Mesenchymal stem cell (in vitro differentiated cells and primary cell): ENCODE measurements around the gene SLC7A14.

Experiments used
- DNase-seq: peaks from one replicate; pipeline ENCODE4 v3.0.0-alpha.2; 2013
- H2AFZ ChIP-seq: one replicate; pipeline ENCODE4 v1.6.1; 2013; ENCODE audit warnings: low read depth, mild to moderate bottlenecking, control low read depth, inconsistent platforms, low read length, moderate library complexity
- H2AK5ac ChIP-seq: 2 replicates; pipeline ENCODE4 v1.6.1; 2013; ENCODE audit warnings: low read length, moderate library complexity, mild to moderate bottlenecking, inconsistent platforms; ENCODE audit not compliant: severe bottlenecking
- H2BK120ac ChIP-seq: one replicate; pipeline ENCODE4 v1.6.1; 2013; ENCODE audit warnings: low read depth, mild to moderate bottlenecking, inconsistent platforms, low read length, moderate library complexity
- H2BK12ac ChIP-seq, 2 experiments: one replicate each; pipeline ENCODE4 v1.6.1; 2013; ENCODE audit warnings: inconsistent platforms in 2 of 2, low read length in 2 of 2, mild to moderate bottlenecking in 2 of 2, moderate library complexity in 2 of 2, control low read depth in 1 of 2
- H2BK15ac ChIP-seq: one replicate; pipeline ENCODE4 v1.6.1; 2013; ENCODE audit warnings: mild to moderate bottlenecking, low read depth, inconsistent platforms; ENCODE audit not compliant: poor library complexity, severe bottlenecking
- H2BK5ac ChIP-seq: 2 replicates; pipeline ENCODE4 v1.6.1; 2013; ENCODE audit warnings: low read depth, mild to moderate bottlenecking, low read length, control low read depth, inconsistent platforms; ENCODE audit not compliant: poor library complexity, severe bottlenecking
- H3K14ac ChIP-seq, 2 experiments: one replicate each; pipeline ENCODE4 v1.6.1; 2013; ENCODE audit warnings: inconsistent platforms in 2 of 2, low read length in 2 of 2, control low read depth in 1 of 2, mild to moderate bottlenecking in 1 of 2, moderate library complexity in 1 of 2
- H3K18ac ChIP-seq, 2 experiments: one replicate each; pipeline ENCODE4 v1.6.1; 2013; ENCODE audit warnings: inconsistent platforms in 2 of 2, low read length in 2 of 2, control low read depth in 1 of 2, low read depth in 1 of 2, mild to moderate bottlenecking in 1 of 2
- H3K23ac ChIP-seq, 2 experiments: one replicate each; pipeline ENCODE4 v1.6.1; 2013; ENCODE audit warnings: inconsistent platforms in 2 of 2, low read length in 2 of 2, mild to moderate bottlenecking in 2 of 2, moderate library complexity in 2 of 2, control low read depth in 1 of 2
- H3K27ac ChIP-seq: 2 replicates; pipeline ENCODE4 v1.5.1; 2013; ENCODE audit warnings: mild to moderate bottlenecking, moderate library complexity, low read length, control low read depth, inconsistent platforms; ENCODE audit not compliant: poor library complexity, severe bottlenecking
- H3K27me3 ChIP-seq, 2 experiments: 2 replicates each; pipeline versions ENCODE4 v1.6.1 to v1.7.0; 2013; ENCODE audit warnings: low read length in 2 of 2, mild to moderate bottlenecking in 2 of 2, moderate library complexity in 2 of 2, control low read depth in 1 of 2, inconsistent platforms in 1 of 2; ENCODE audit not compliant: control insufficient read depth in 1 of 2, insufficient read depth in 1 of 2
- H3K36me3 ChIP-seq, 2 experiments: 2 replicates each; pipeline versions ENCODE4 v1.6.1 to v1.7.0; 2013; ENCODE audit warnings: low read length in 2 of 2, control low read depth in 1 of 2, inconsistent platforms in 1 of 2, low read depth in 1 of 2, mild to moderate bottlenecking in 1 of 2; ENCODE audit not compliant: insufficient read depth in 2 of 2, control insufficient read depth in 1 of 2
- H3K4ac ChIP-seq, 2 experiments: one replicate each; pipeline ENCODE4 v1.6.1; 2013; ENCODE audit warnings: inconsistent platforms in 2 of 2, low read length in 2 of 2, mild to moderate bottlenecking in 2 of 2, moderate library complexity in 2 of 2, control low read depth in 1 of 2, low read depth in 1 of 2
- H3K4me1 ChIP-seq: 2 replicates; pipeline ENCODE4 v1.6.1; 2013; ENCODE audit warnings: low read depth, low read length, control low read depth; ENCODE audit not compliant: control insufficient read depth, insufficient read depth
- H3K4me2 ChIP-seq: 2 replicates; pipeline ENCODE4 v1.6.1; 2013; ENCODE audit warnings: low read length, mild to moderate bottlenecking, inconsistent platforms; ENCODE audit not compliant: poor library complexity, severe bottlenecking
- H3K4me3 ChIP-seq, 2 experiments: 2 replicates each; pipeline versions ENCODE4 v1.5.1 to v1.7.0; 2013; ENCODE audit warnings: low read length in 2 of 2, mild to moderate bottlenecking in 2 of 2, control low read depth in 1 of 2, low read depth in 1 of 2; ENCODE audit not compliant: insufficient read depth in 1 of 2
- H3K79me1 ChIP-seq: replicated peaks from 2 replicates; pipeline ENCODE4 v1.6.1; 2013; ENCODE audit warnings: mild to moderate bottlenecking, control low read depth, low read length, inconsistent platforms; ENCODE audit not compliant: poor library complexity, severe bottlenecking
- H3K9ac ChIP-seq: 2 replicates; pipeline ENCODE4 v1.7.0; 2013; ENCODE audit warnings: mild to moderate bottlenecking, low read length, moderate library complexity
- H3K9me3 ChIP-seq: 2 replicates; pipeline ENCODE4 v1.7.0; 2013; ENCODE audit warnings: mild to moderate bottlenecking, low read length; ENCODE audit not compliant: control insufficient read depth
- H4K8ac ChIP-seq: one replicate; pipeline ENCODE4 v1.6.1; 2013; ENCODE audit warnings: inconsistent platforms, mild to moderate bottlenecking, low read length, moderate library complexity
- H4K91ac ChIP-seq: one replicate; pipeline ENCODE4 v1.6.1; 2013; ENCODE audit warnings: mild to moderate bottlenecking, low read length, inconsistent platforms
- WGBS: methylation state at CpG from one replicate; pipeline ENCODE4 v1.1.7; 2013; ENCODE audit warnings: mixed read lengths; 5-methylcytosine and 5-hydroxymethylcytosine counted together

Gene SLC7A14

DNA sequence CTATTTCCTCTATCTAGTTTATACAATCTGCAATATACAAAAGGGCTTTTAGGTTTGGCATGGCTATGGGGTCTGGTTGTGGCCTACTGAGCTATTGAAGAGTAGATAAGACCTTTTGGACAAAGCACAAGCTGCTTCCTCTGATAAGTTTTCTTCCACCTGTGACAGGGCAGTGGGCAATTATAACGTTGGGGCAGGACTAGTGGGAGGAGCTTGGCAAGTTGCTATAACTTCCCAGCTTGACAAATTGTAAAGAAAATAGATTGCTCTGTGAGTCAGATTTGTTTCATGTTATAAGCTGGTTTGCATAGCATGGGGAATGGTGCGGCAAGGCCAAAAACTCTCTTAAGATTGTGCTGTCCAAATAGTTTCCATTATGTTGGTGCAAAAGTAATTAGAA is 64.9 kb downstream of the SLC7A14 start:
- H3K4ac ChIP-seq: no peak overlapping the region
- no peak overlapping the region for H3K27ac ChIP-seq
- no peak overlapping the region for H2BK15ac ChIP-seq
- no peak overlapping the region for H3K4me2 ChIP-seq
- no peak overlapping the region for H3K4me3 ChIP-seq
- no peak overlapping the region for H3K23ac ChIP-seq
- no peak overlapping the region for H2AFZ ChIP-seq
- H2BK12ac ChIP-seq: no peak overlapping the region
- H3K4me1 ChIP-seq: no peaks in the 10 kb centered on the region
- no peak overlapping the region for H2AK5ac ChIP-seq
- no peak overlapping the region for H4K8ac ChIP-seq
- peaks cover 0 to 22% of the 10 kb centered on the region in 2 experiments for H3K36me3 ChIP-seq
- no peak overlapping the region for H3K18ac ChIP-seq
- peak; percentile 17 for DNase-seq
- H3K9ac ChIP-seq: no peak overlapping the region
- no peak overlapping the region for H2BK120ac ChIP-seq
- no peaks in the 10 kb centered on the region for H3K9me3 ChIP-seq
- 64% methylated on average over 2 of the region's 2 CpGs for WGBS
- H3K14ac ChIP-seq: no peak overlapping the region
- H2BK5ac ChIP-seq: no peak overlapping the region
- no peaks in the 10 kb centered on the region for H3K27me3 ChIP-seq
- H4K91ac ChIP-seq: no peak overlapping the region
- no peaks in the 10 kb centered on the region for H3K79me1 ChIP-seq

DNA sequence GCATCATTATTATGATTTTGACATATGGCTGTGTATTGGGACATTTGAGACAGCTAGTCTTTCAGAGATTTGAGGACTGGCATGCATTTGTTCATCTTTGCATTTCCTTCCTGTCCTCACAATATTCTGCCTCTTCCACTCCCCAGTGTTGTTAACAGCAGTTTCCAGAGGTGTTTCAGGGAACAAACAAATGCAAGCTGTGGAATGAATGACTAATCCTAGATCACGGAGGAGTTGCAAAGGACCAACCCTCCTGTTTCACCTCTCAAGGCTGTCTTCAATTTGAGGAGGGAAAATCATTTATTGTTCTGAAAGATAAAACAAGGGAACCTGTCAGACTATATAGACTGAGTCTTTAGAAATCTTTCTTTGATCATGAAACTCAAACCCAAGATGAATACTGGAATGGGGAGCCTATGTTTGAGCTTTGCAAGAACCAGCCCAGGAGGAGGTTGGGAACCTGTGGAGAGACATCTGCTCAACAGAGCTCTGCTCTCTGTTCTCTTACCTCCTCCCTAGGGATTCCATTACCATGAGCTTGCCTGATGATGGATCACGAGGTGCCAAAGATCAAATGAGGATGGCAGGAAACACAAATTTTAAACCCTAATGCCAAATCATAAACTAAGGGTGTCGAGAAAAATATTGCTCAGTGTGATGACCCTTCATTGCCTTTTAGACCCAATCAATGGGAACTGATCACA is 68.5 kb downstream of the SLC7A14 start:
- Histone ChIP-seq H3K36me3 (peaks cover 0 to 27% of the 10 kb centered on the region in 2 experiments), H3K23ac (no peak overlapping the region), H3K9ac (no peak overlapping the region), H4K8ac (no peak overlapping the region), H2BK120ac (no peak overlapping the region), H2AK5ac (no peak overlapping the region), H2BK5ac (no peak overlapping the region), H3K9me3 (no peaks in the 10 kb centered on the region), H3K4me1 (no peaks in the 10 kb centered on the region), H2AFZ (no peak overlapping the region), H2BK12ac (no peak overlapping the region), H3K4me2 (no peak overlapping the region), H3K18ac (no peak overlapping the region), H2BK15ac (no peak overlapping the region), H4K91ac (peak overlapping the region; percentile 40), H3K4me3 (no peak overlapping the region), H3K14ac (no peak overlapping the region), H3K27ac (no peak overlapping the region), H3K27me3 (no peaks in the 10 kb centered on the region), H3K4ac (no peak overlapping the region), H3K79me1 (no peaks in the 10 kb centered on the region)
- peak; percentile 38 for DNase-seq
- WGBS: 54% methylated on average over 3 of the region's 3 CpGs

- H2BK12ac ChIP-seq: no peak overlapping the region
- WGBS: 96% methylated on average over 2 of the region's 2 CpGs
Observed at GRCh38 chr3:170513642-170514041, 72.2 kb downstream of the SLC7A14 start.

GRCh38 chr3:170511371-170511770 is 74.5 kb downstream of the SLC7A14 start:
- WGBS: 91% methylated on average over 2 of the region's 4 CpGs
- Histone ChIP-seq H3K14ac (no peak overlapping the region), H3K4me1 (peaks cover 4% of the 10 kb centered on the region), H3K9me3 (no peaks in the 10 kb centered on the region), H2BK12ac (no peak overlapping the region), H4K8ac (no peak overlapping the region), H3K23ac (no peak overlapping the region), H3K4me3 (no peak overlapping the region), H2AK5ac (no peak overlapping the region), H3K18ac (no peak overlapping the region), H2BK5ac (no peak overlapping the region), H3K27ac (no peak overlapping the region), H2BK120ac (no peak overlapping the region), H4K91ac (no peak overlapping the region), H2BK15ac (no peak overlapping the region), H3K4me2 (no peak overlapping the region), H3K4ac (no peak overlapping the region), H3K79me1 (no peaks in the 10 kb centered on the region), H3K9ac (no peak overlapping the region), H3K27me3 (no peaks in the 10 kb centered on the region), H3K36me3 (peaks cover 0 to 32% of the 10 kb centered on the region in 2 experiments), H2AFZ (no peak overlapping the region)
- DNase-seq: no peak

More at GRCh38 chr3:170513642-170514041, 72.2 kb downstream of the SLC7A14 start:
- H2BK120ac ChIP-seq: no peak overlapping the region
- H3K4me1 ChIP-seq: no peaks in the 10 kb centered on the region
- H3K36me3 ChIP-seq: peaks cover 0 to 34% of the 10 kb centered on the region in 2 experiments
- no peaks in the 10 kb centered on the region for H3K79me1 ChIP-seq
- H3K4ac ChIP-seq: no peak overlapping the region
- H3K27me3 ChIP-seq: no peaks in the 10 kb centered on the region
- H2BK15ac ChIP-seq: no peak overlapping the region
- no peak overlapping the region for H2AK5ac ChIP-seq
- no peak overlapping the region for H3K4me3 ChIP-seq
- no peak overlapping the region for H3K23ac ChIP-seq
- no peak overlapping the region for H4K91ac ChIP-seq
- H3K27ac ChIP-seq: no peak overlapping the region
- no peak overlapping the region for H2BK5ac ChIP-seq
- no peak overlapping the region for H4K8ac ChIP-seq
- no peaks in the 10 kb centered on the region for H3K9me3 ChIP-seq
- no peak overlapping the region for H2AFZ ChIP-seq
- H3K4me2 ChIP-seq: no peak overlapping the region
- H3K9ac ChIP-seq: no peak overlapping the region
- no peak for DNase-seq
- no peak overlapping the region for H3K14ac ChIP-seq
- no peak overlapping the region for H3K18ac ChIP-seq
